Daoy (cell line): ENCODE data around the gene ACTN3. TPM values are rescaled to one million over a fixed set of nuclear protein-coding genes. Genes with fewer than 3 reads are reported as not detected.
"Not testable (repeated sequence)": the region's sequence is repeated elsewhere in the genome, so short reads cannot be mapped to it uniquely, and the experiment has no call there.

Experiments used
- DNase-seq: peaks from one replicate; pipeline ENCODE4 v3.0.0-alpha.2; 2015; ENCODE audit warnings: low read depth
- total RNA-seq: library from RNA; depleted of rRNA; stranded (reverse); fragments of >200 nt; shearing (Covaris generic); gene quantifications from 2 replicates; pipeline ENCODE4 v1.2.3, GENCODE V29; 2014; rRNA removed

ACTN3 gene
- total RNA-seq, 1 experiment from 2014 or later: not detected

DNA sequence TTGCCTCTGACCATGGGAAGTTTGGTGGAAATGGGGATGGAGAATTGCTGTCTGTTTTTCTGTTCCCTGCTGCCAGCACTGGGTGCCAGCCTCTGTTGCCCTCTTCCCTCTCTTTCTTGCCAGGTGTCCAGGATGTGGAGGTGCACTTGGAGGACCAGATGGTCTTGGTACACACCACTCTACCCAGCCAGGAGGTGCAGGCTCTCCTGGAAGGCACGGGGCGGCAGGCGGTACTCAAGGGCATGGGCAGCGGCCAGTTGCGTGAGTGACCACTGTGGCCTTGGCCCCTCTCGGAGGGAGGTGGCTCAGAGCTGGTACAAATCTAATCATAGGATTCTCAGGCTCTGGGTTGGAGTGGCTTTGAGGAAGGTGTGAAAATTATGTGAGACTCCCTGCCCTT is 52.3 kb downstream of the ACTN3 start:
- DNase-seq: no peak

GRCh38 chr11:66600219-66600618 is 53.5 kb downstream of the ACTN3 start:
- DNase-seq: no peak

DNA sequence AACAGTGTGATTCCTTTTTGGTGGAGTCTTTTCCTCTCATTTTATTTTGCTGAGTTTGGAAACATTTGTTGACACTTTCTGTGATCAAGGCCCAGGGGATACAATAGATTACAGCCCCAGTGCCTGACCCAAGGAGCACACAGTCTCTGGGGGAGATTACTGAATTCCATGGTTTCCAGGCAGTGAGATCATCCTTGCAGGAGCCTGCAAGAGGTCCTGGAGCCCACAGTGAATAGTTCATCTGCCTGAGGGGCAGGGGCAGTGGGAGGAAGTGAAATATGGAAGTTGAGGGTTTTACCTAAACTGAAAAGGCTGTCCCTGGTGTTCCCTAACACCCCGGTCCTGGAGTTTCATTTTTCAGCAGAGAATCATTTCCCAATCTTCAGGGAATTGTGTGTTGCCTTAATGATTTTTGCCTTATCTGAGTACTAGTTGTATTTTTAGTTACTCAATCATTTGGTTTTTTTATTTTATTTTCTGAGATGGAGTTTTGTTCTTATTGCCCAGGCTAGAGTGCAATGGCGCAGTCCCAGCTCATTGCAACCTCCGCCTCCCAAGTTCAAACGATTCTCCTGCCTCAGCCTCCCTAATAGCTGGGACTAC is 54.0 kb downstream of the ACTN3 start:
- DNase-seq: no peak

- no peak for DNase-seq
Observed at GRCh38 chr11:66603072-66603471, 56.4 kb downstream of the ACTN3 start.

DNA sequence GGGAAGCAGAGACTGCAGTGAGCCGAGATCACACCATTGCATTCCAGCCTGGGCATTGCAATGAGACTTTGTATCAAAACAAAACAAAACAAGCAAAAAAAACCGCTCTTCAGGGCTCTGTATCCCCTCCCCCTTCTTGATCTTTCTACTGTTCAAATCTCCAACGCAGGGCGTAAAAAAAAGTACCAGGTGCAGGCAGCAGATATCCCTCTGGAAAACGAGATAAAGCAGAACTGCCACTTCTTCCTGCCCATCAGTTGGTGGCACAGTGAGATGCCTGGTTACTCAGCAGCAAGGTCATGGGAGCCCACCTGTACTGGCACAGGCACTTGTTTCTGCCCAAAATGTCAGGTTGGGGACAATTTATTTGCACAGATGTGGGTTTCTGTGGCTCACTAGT is 57.5 kb downstream of the ACTN3 start:
- DNase-seq: no peak

DNA sequence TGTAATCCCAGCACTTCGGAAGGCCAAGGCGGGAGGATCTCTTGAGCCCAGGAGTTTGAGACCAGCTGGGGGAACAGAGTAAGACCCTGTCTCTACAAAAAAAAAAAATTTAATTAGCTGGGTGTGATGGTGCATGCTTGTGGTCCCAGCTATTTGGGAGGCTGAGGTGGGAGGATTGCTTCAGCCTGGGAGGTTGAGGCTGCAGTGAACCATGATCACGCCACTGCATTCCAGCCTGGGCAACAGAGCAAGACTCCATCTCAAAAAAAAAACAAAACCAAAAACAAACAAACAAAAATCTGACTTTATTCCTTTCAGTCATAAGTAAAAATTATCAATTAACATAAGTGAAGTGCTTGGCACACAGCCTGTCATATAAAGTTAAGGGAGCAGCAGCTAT is 59.9 kb downstream of the ACTN3 start:
- DNase-seq: not testable (repeated sequence)

DNA sequence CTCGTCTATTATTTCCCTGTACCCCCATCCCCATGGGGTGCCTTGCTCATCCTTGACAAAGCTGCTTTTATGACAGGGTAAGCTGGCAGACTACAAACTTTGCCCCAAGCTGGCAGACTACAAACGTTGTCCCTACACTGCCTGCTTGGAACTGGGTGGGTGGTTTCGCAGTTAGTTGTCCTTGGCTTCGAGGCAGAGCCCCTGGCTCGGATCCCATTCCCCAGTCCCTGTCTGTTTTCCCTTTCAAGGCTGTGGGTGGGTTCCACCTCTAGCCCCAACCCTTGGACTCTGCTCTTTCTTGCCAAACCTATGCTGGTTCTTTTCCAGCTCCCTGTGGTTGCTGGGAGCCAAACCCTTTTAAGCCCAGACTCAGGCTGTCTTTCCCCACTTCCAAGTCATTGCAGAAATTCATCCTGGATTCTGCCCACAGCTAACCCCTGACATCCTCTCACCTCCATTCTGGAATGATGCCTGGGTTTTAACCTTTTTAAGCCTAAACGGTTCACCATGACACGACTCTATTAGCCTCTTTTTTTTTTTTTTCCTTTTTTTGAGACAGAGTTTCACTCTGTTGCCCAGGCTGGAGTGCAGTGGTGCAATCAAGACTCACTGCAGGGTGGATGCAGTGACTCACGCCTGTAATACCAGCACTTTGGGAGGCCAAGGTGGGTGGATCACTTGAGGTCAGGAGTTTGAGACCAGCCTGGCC is 60.6 kb downstream of the ACTN3 start:
- peak; percentile 74 for DNase-seq

DNA sequence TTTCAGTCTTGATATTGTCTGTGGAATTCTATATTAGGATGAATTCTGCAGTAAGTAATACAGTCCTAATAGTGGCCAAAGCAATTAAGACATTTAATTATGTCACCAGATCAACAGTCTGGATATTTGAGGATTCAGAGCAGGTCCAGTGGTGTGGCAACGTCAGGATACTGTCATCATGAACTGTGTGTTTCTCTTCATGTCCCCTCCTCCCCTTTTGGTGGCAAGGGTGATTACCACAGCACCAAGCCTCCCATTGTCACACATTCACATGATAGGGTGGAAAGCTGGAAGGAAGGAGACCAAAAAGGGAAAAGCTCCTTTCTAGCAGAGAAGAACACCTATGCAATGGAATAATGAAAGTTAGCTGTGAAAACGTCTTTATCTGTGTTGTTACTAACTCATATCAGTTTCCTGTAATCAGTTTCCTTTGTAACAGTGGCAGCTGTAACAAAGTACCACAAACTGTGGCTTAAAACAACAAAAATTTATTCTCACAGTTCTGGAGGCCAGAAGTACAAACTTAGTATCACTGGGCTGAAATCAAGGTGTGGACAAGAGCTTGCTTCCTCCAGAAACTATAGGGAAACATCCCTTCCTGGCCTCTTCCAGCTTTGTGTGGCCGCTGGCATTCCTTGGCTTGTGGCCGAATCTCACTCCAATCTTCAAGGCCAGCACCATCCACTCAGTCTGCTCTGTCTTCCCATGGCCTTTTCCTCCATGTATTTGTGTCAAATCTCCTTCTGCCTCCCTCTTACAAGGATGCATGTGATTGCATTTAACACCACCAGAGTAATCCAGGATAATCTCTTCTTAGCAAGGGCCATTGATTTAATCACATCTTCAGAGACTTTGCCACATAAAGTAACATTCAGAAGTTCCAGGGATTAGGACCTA is 63.3 kb downstream of the ACTN3 start:
- DNase-seq: no peak

GRCh38 chr11:66612458-66612857 is 65.8 kb downstream of the ACTN3 start:
- DNase-seq: no peak

Other genes starting within 250 kb of the ACTN3 start
- 0.06 TPM in 1 of 2 replicates, not detected in the other for gene CD248, start 229.9 kb upstream of the ACTN3 start, total RNA-seq
- 13.2 and 14.6 TPM in 2 replicates for gene RIN1, start 210.5 kb upstream of the ACTN3 start, total RNA-seq
- 111 and 124 TPM in 2 replicates for gene BRMS1, start 201.8 kb upstream of the ACTN3 start, total RNA-seq
- gene B4GAT1, start 199.3 kb upstream of the ACTN3 start, total RNA-seq: 30.0 and 34.5 TPM in 2 replicates
- 0.48 and 0.86 TPM in 2 replicates for gene SLC29A2, start 175.1 kb upstream of the ACTN3 start, total RNA-seq
- 0.11 TPM in 1 of 2 replicates, not detected in the other for gene NPAS4, start 125.9 kb upstream of the ACTN3 start, total RNA-seq
- gene MRPL11, start 108.1 kb upstream of the ACTN3 start, total RNA-seq: 107 and 157 TPM in 2 replicates
- 1.8 and 2.1 TPM in 2 replicates for gene PELI3, start 80.0 kb upstream of the ACTN3 start, total RNA-seq
- gene DPP3, start 66.5 kb upstream of the ACTN3 start, total RNA-seq: 77.5 and 84.0 TPM in 2 replicates
- 3.9 and 15.7 TPM in 2 replicates for gene BBS1, start 36.3 kb upstream of the ACTN3 start, total RNA-seq
- gene ZDHHC24, start 855 bp upstream of the ACTN3 start, total RNA-seq: 8.7 and 10.6 TPM in 2 replicates
- gene CTSF, start 21.7 kb downstream of the ACTN3 start, total RNA-seq: 7.5 and 9.5 TPM in 2 replicates
- 0.27 TPM in 1 of 2 replicates, not detected in the other for gene CCDC87, start 46.2 kb downstream of the ACTN3 start, total RNA-seq
- 15.0 and 18.1 TPM in 2 replicates for gene CCS, start 46.3 kb downstream of the ACTN3 start, total RNA-seq
- 37.5 and 45.5 TPM in 2 replicates for gene RBM14, start 69.7 kb downstream of the ACTN3 start, total RNA-seq
- gene RBM4, start 91.8 kb downstream of the ACTN3 start, total RNA-seq: 87.1 and 107 TPM in 2 replicates
- 12.7 and 12.9 TPM in 2 replicates for gene RBM4B, start 131.0 kb downstream of the ACTN3 start, total RNA-seq
- 28.5 and 37.1 TPM in 2 replicates for gene SPTBN2, start 182.3 kb downstream of the ACTN3 start, total RNA-seq